Transverse colon (tissue), 4 donors: ENCODE results near the gene STEAP3. TPM values are rescaled to one million over a fixed set of nuclear protein-coding genes. Genes with fewer than 3 reads are reported as not detected.

Experiments
- DNase-seq: peaks from one replicate; pipeline ENCODE4 v3.0.0-alpha.2; 2019
- H3K27ac ChIP-seq, 4 donors: fragments of 200-600 bp; sonication (generic); 2 replicates each; pipeline ENCODE4 v1.5.1; 2016 to 2018; ENCODE audit warnings: inconsistent platforms in 4 of 4
- H3K27me3 ChIP-seq: fragments of 200-600 bp; sonication (generic); 2 replicates; pipeline ENCODE4 v1.5.1; 2017; ENCODE audit warnings: inconsistent platforms
- H3K36me3 ChIP-seq, 4 donors: fragments of 200-600 bp; sonication (generic); 2 replicates each; pipeline ENCODE4 v1.5.1; 2017 to 2019; ENCODE audit warnings: inconsistent platforms in 4 of 4
- H3K4me1 ChIP-seq, 4 donors: fragments of 200-600 bp; sonication (generic); 2 replicates each; pipeline ENCODE4 v1.5.1; 2017 to 2020; ENCODE audit warnings: inconsistent platforms in 4 of 4
- H3K4me3 ChIP-seq, 4 donors: fragments of 200-600 bp; sonication (generic); 1 replicate in 1 of 4; 2 replicates in 3 of 4; pipeline versions ENCODE4 v1.5.1 to v1.6.1; 2017 to 2019; ENCODE audit warnings: inconsistent platforms in 4 of 4
- H3K9me3 ChIP-seq, 2 donors: fragments of 200-600 bp; sonication (generic); 2 replicates each; pipeline ENCODE4 v1.5.1; 2017 to 2019; ENCODE audit warnings: inconsistent platforms in 2 of 2
- CTCF ChIP-seq, 5 experiments: fragments of 200-600 bp in 3 of 5; fragments of 450-650 bp in 2 of 5; sonication (generic) in 3 of 5; IDR thresholded peaks; 1 replicate in 2 of 5; 2 replicates in 3 of 5; pipeline ENCODE4 v1.5.1; 2016 to 2017; ENCODE audit warnings: antibody characterized with exemption in 5 of 5, inconsistent platforms in 3 of 5, mild to moderate bottlenecking in 2 of 5, moderate library complexity in 1 of 5
- EP300 ChIP-seq: sonication (generic); formaldehyde crosslinking; IDR thresholded peaks from one replicate; pipeline ENCODE4 v1.6.1; 2017; ENCODE audit warnings: antibody characterized with exemption, low read depth
- POLR2A ChIP-seq: fragments of 450-650 bp; IDR thresholded peaks from one replicate; pipeline ENCODE4 v1.6.1; 2016; ENCODE audit warnings: antibody characterized with exemption, mild to moderate bottlenecking, moderate library complexity
- POLR2AphosphoS5 ChIP-seq, 3 donors: sonication (generic); formaldehyde crosslinking; IDR thresholded peaks; one replicate each; pipeline ENCODE4 v1.6.1; 2016; ENCODE audit warnings: antibody characterized with exemption in 3 of 3
- WGBS, 2 donors: methylation state at CpG; one replicate each; pipeline ENCODE4 v1.1.5; 2018; ENCODE audit warnings: low coverage in 1 of 2; 5-methylcytosine and 5-hydroxymethylcytosine counted together
- in situ Hi-C, 4 donors: fragments of 200-750 bp; cut with MboI; loops; one replicate each; pipeline versions ENCODE4 v1.15.0 to v1.15.1; 2017; ENCODE audit warnings: low sequenced_read_pairs in 3 of 4, low pct_ligation_motif_present in 1 of 4, low pct_unique_long_range_greater_than_20kb in 1 of 4
- intact Hi-C: fragments of 100-400 bp; cut with DNase I; formaldehyde crosslinking; loops from one replicate; pipeline ENCODE4 v1.15.1; 2023; ENCODE audit warnings: low total_unique reads
- total RNA-seq, 4 donors: library from RNA; depleted of rRNA; stranded (reverse); fragments of >200 nt; gene quantifications; one replicate each; pipeline ENCODE4 v1.1.0, GENCODE V29; 2016

The STEAP3 gene
- total RNA-seq, 4 donors from 2014 or later, result 23.3 to 54.3 (median 37.6) TPM

- DNase-seq, result no peak
- no peak for TF ChIP-seq EP300
- no peak for TF ChIP-seq POLR2A
- TF ChIP-seq POLR2AphosphoS5 (IDR thresholded peaks at IDR 0.05), result no peak
- TF ChIP-seq CTCF (IDR thresholded peaks at IDR 0.05), result no peak
- H3K9me3 ChIP-seq, result no peaks in the 10 kb centered on the region
- H3K36me3 ChIP-seq, result no peaks in the 10 kb centered on the region
- in situ Hi-C loops (loop anchor here in 2 of 4 donors (25.0 kb wide), 1 partner anchor 309 kb away; no protein-coding TSS in a partner anchor), intact Hi-C loops (no loop called here)
- no peak overlapping the region for H3K4me3 ChIP-seq
- peaks cover 20% of the 10 kb centered on the region for H3K27me3 ChIP-seq
- WGBS, 2 donors, result 20 to 28% methylated on average over 1 to 2 of the region's 2 CpGs
- H3K27ac ChIP-seq, result no peak overlapping the region
- H3K4me1 ChIP-seq, result no peaks in the 10 kb centered on the region
These were observed 27.7 kb upstream of the STEAP3 start for GRCh38 chr2:119195887-119196286.

- in situ Hi-C loops (loop anchor here in 2 of 4 donors (25.0 kb wide), 1 partner anchor 309 kb away; no protein-coding TSS in a partner anchor), intact Hi-C loops (no loop called here)
- WGBS, 2 donors, result 51 to 54% methylated on average over 5 to 7 of the region's 7 CpGs
- Histone ChIP-seq H3K9me3 (no peaks in the 10 kb centered on the region), H3K4me3 (no peak overlapping the region), H3K27me3 (peaks cover 20% of the 10 kb centered on the region), H3K36me3 (no peaks in the 10 kb centered on the region), H3K27ac (no peak overlapping the region), H3K4me1 (no peaks in the 10 kb centered on the region)
- DNase-seq, result no peak
- TF ChIP-seq EP300, result no peak
- TF ChIP-seq POLR2AphosphoS5 (IDR thresholded peaks at IDR 0.05), result no peak
These were observed 27.1 kb upstream of the STEAP3 start for GRCh38 chr2:119196301-119197125.

GRCh38 chr2:119197126-119197405 is 26.6 kb upstream of the STEAP3 start:
- in situ Hi-C loops, result loop anchor here in 2 of 4 donors (25.0 kb wide), 1 partner anchor 310 kb away; no protein-coding TSS in a partner anchor
- Histone ChIP-seq H3K27me3 (peaks cover 20% of the 10 kb centered on the region), H3K36me3 (no peaks in the 10 kb centered on the region), H3K27ac (no peak overlapping the region), H3K4me1 (no peaks in the 10 kb centered on the region), H3K9me3 (no peaks in the 10 kb centered on the region), H3K4me3 (no peak overlapping the region)
- intact Hi-C loops, result no loop called here
- DNase-seq, result no peak
- TF ChIP-seq POLR2A (no peak), POLR2AphosphoS5 (IDR thresholded peaks at IDR 0.05) (no peak), EP300 (no peak), CTCF (IDR thresholded peaks at IDR 0.05) (no peak)

- WGBS, 2 donors, result 75 to 79% methylated on average over 7 to 10 of the region's 10 CpGs
- in situ Hi-C loops, result loop anchor here in 2 of 4 donors (25.0 kb wide), 1 partner anchor 310 kb away; no protein-coding TSS in a partner anchor
- peaks cover 20% of the 10 kb centered on the region for H3K27me3 ChIP-seq
- no peaks in the 10 kb centered on the region for H3K4me1 ChIP-seq
- no peak for DNase-seq
- no peaks in the 10 kb centered on the region for H3K36me3 ChIP-seq
- no peaks in the 10 kb centered on the region for H3K9me3 ChIP-seq
- TF ChIP-seq POLR2A (no peak), CTCF (IDR thresholded peaks at IDR 0.05) (no peak), EP300 (no peak), POLR2AphosphoS5 (IDR thresholded peaks at IDR 0.05) (no peak)
- H3K4me3 ChIP-seq, result no peak overlapping the region
- intact Hi-C loops, result no loop called here
- H3K27ac ChIP-seq, result no peak overlapping the region
These were observed 25.9 kb upstream of the STEAP3 start for GRCh38 chr2:119197529-119198239.
